GM19468 (cell line): ENCODE results near the gene TEX26.
"Not testable (repeated sequence)": the region's sequence is repeated elsewhere in the genome, so short reads cannot be mapped to it uniquely, and the experiment has no call there.

ENCODE experiments used
- ATAC-seq: cut with Tn5 transposase; IDR thresholded peaks from one replicate; pipeline ENCODE4 v1.9.1; 2021; ENCODE audit warnings: mild to moderate bottlenecking, moderate library complexity, moderate number of reproducible peaks; ENCODE audit not compliant: unreplicated experiment; ENCODE audit errors: extremely low read depth

TEX26 gene

GRCh38 chr13:30918662-30919405 is 13.6 kb upstream of the TEX26 start:
- no peak for ATAC-seq

GRCh38 chr13:30920162-30920909 is 12.1 kb upstream of the TEX26 start:
- no peak for ATAC-seq

- no peak for ATAC-seq
Measured at GRCh38 chr13:30923418-30923817, 9.0 kb upstream of the TEX26 start.

GRCh38 chr13:30924721-30925120 is 7.7 kb upstream of the TEX26 start:
- ATAC-seq, result no peak

GRCh38 chr13:30925429-30925828 is 7.0 kb upstream of the TEX26 start:
- ATAC-seq, result no peak

GRCh38 chr13:30926781-30927180 is 5.7 kb upstream of the TEX26 start:
- no peak for ATAC-seq

GRCh38 chr13:30927188-30927587 is 5.3 kb upstream of the TEX26 start:
- ATAC-seq, result not testable (repeated sequence)

GRCh38 chr13:30927595-30927994 is 4.9 kb upstream of the TEX26 start:
- no peak for ATAC-seq

GRCh38 chr13:30928978-30929377 is 3.5 kb upstream of the TEX26 start:
- ATAC-seq, result no peak

GRCh38 chr13:30933354-30933670 is 856 bp downstream of the TEX26 start:
- ATAC-seq, result no peak

GRCh38 chr13:30934381-30934780 is 1.9 kb downstream of the TEX26 start:
- no peak for ATAC-seq

- ATAC-seq, result no peak
Measured at GRCh38 chr13:30934803-30935202, 2.3 kb downstream of the TEX26 start.

- no peak for ATAC-seq
Measured at GRCh38 chr13:30936971-30937370, 4.5 kb downstream of the TEX26 start.

GRCh38 chr13:30943881-30944280 is 11.4 kb downstream of the TEX26 start:
- ATAC-seq, result no peak

- ATAC-seq, result no peak
Measured at GRCh38 chr13:30957258-30957943, 24.9 kb downstream of the TEX26 start.

GRCh38 chr13:30959678-30960077 is 27.2 kb downstream of the TEX26 start:
- ATAC-seq, result no peak

GRCh38 chr13:30963791-30964190 is 31.3 kb downstream of the TEX26 start:
- no peak for ATAC-seq

GRCh38 chr13:30965380-30965779 is 32.9 kb downstream of the TEX26 start:
- ATAC-seq, result no peak

- no peak for ATAC-seq
Measured at GRCh38 chr13:30966101-30966500, 33.6 kb downstream of the TEX26 start.

- no peak for ATAC-seq
Measured at GRCh38 chr13:30968846-30969245, 36.4 kb downstream of the TEX26 start.

- ATAC-seq, result no peak
Measured at GRCh38 chr13:30971575-30971974, 39.1 kb downstream of the TEX26 start.
